GM12864 (cell line): ENCODE results near the gene NFIA.

ENCODE experiments used
- DNase-seq: peaks from one replicate; pipeline ENCODE4 v3.0.0-alpha.2; 2011; ENCODE audit warnings: low read depth
- H3K4me3 ChIP-seq: 2 replicates; pipeline ENCODE4 v1.5.1; 2011; ENCODE audit warnings: mild to moderate bottlenecking, low read depth, low read length, control low read depth
- TF ChIP-seq, protein P1 (sequence below): IDR thresholded peaks from 2 replicates; pipeline ENCODE4 v1.5.1; 2011; ENCODE audit warnings: low read depth, mild to moderate bottlenecking, moderate library complexity, low read length, control low read depth, inconsistent platforms; ENCODE audit errors: missing control alignments

The NFIA gene

DNA sequence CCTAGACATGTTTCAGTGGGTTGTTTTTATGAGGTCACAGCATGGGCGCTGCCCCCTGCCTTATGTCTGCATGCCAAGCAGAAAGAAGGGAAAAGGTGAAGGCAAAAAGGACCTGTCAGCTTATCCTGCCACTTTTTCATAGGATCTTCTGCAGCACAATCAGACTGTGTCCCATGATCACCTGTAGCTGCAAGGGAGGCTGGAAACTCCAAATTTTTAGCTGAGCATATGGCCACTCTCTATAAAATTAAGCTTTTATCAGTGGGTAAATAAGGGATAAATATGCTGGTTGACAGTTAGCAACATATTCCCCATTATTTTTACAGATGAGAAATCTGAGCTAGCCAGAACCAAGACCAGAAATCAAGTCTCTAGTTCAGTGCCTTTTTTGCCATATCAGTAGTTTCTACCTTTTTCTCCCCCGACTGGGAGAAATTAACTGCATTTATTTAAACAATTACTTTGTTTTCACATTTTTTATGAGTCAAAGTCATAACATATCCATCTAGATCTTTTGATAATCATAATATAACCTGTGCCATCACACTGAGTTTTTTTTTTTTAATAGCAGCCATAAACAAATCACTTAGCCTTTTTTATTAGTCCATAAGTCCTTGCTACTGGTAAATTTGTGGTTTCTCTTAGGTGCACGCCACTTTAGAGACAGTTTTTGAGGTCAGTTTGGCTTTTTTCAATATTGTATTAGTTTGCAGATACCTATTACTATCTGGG is 307.0 kb downstream of the NFIA start:
- no peak for DNase-seq
- H3K4me3 ChIP-seq, result no peak overlapping the region
- TF ChIP-seq, protein P1, sequence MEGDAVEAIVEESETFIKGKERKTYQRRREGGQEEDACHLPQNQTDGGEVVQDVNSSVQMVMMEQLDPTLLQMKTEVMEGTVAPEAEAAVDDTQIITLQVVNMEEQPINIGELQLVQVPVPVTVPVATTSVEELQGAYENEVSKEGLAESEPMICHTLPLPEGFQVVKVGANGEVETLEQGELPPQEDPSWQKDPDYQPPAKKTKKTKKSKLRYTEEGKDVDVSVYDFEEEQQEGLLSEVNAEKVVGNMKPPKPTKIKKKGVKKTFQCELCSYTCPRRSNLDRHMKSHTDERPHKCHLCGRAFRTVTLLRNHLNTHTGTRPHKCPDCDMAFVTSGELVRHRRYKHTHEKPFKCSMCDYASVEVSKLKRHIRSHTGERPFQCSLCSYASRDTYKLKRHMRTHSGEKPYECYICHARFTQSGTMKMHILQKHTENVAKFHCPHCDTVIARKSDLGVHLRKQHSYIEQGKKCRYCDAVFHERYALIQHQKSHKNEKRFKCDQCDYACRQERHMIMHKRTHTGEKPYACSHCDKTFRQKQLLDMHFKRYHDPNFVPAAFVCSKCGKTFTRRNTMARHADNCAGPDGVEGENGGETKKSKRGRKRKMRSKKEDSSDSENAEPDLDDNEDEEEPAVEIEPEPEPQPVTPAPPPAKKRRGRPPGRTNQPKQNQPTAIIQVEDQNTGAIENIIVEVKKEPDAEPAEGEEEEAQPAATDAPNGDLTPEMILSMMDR, result no peak

DNA sequence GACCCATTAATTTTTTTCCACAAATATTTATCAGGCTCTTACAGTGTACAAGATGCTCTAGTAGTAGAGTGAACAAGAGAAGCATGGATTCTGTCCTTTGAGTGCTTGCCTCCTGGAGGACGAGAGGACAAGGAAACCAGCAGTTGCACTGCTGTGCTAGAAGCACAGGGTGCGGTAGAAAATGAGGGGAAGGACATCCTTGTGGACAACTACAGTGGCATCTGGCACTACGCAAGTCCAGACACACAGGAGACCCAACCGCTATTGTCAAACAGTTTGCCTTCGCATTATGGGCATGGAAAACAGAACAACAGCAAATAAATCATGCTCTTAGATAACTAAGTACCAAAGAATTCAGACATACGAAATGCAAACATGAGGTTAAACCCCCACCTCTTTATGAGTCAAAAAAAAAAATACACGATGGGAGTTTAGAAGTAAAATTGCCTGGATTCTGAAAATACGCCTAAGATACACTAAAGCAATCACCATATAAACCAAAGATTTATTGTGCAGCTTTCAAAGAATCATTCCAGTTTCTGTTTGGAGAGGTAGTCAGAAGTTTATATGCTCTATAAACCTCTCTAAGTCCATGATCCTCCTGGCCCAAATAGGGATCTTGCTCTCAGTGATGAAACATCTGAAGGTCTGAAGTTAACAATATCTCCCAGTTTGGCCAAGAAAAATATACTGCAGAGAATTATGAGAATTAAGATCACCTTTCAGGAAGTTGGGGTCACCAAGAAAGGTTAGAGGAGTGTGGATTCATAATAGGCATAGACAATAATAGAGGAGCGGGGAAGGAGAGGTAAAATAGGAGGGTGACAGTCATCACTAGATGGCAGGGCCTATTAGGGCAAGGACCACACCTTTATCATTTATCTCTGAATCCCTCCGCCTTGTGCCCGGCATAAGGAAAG is 307.8 kb downstream of the NFIA start:
- no peak overlapping the region for H3K4me3 ChIP-seq
- no peak for DNase-seq
- TF ChIP-seq, protein P1, result no peak

DNA sequence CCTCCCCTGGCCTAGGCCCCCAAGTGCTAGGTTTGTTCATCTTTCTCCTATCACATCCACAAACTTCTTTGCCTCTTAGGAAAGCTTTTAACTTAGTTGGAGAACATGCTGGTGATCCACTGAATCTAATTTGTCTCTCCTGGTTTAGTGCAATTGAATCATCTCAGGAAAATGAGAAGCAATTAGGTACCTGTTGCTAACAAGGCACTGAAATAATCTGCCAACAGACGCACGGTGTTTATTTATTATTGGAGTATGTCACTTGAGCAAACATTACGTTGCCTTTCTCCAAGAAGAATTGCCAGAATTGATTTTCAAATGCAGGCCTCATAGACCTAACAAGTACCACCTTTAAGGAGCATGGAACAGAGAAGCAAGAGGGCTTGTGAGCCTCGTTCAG is 309.4 kb downstream of the NFIA start:
- TF ChIP-seq, protein P1, result no peak
- no peak overlapping the region for H3K4me3 ChIP-seq
- DNase-seq, result no peak

DNA sequence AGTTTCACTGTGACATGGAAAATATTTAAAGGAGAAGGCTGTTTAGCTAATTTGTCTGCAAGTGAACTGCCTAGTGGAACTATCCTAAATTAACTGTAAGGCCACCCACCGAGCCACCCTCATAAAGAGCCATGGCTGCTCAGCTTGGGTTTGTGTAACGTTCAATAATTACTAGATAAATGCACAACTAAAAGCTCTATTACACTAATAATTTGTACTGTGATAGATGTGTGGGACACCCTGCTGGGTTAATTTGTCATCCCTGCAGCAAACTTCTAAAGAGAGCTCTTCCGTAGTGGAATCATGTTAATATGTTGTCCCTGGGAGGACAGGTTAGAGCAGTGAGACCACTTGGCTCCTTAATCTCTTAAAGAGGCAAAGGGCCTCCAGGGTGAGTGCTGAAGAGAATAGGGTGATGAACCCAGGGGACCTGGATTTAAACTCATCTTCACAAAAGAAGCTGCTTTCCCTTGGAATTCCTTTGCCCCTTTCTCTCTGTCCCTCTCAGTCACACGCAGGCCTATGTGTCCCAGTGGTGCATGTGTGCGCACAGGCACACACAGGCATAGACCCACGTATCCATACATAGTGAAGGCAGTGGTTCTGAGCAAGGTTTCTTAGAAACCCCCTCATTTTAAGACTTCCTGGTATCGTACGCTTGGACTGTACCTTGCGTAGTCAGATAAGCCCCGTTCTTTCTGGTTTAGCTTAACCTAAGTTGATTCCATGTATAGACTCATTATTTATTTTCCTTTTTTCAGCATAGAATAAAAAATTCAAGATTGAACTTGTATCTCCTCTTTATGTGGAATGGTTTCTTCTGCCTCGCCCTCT is 310.3 kb downstream of the NFIA start:
- no peak for DNase-seq
- no peak overlapping the region for H3K4me3 ChIP-seq
- TF ChIP-seq, protein P1, result no peak

DNA sequence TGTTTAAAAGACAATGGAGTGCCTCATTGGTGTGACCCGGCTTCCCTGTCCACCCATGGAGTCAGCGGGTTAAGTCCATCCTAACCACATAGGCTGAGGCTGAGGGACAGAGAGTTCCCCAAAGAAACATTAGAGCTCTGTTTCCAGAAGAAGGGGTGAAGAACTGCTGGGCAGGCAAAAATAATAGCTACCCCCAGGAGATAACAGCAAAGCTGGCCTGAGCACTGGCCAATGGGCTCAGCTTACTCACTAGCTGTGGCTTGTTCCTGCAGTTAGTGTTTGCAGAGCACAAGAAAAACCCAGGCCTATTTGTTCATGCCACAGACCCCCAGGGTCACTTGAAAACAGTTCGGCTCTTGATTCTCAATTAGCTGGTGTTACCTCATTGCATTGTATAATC is 311.2 kb downstream of the NFIA start:
- H3K4me3 ChIP-seq, result no peak overlapping the region
- no peak for DNase-seq
- TF ChIP-seq, protein P1, result no peak

DNA sequence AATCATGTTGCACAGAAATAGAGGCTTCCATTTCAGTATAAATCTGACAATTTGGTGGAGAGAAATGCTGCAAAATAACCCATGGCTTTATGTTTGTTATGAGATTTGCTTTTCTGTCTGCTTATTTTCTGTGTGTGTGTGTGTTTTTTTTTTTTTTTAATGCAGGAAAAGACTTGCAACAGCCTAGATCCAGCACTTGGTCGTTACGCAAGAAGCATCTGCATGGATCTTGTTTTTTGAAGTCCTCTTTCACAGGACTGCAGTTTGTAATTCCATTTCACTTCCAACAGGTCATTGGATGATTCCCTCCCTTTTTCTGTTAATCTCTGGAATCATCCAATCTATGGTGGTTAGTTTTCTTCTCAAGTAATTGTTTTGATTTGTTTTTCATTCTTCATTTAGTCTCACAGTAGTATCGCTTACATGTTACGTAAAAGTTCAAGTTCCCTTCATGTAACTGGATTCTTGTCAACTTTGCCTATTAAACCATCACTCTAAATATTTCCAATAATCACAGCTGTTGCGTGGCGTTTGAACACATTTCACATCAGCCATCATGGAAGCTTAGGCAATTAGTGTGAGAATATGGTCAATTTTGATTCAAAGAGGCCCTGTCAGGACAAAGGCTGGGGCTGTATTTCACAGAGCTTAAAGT is 312.9 kb downstream of the NFIA start:
- H3K4me3 ChIP-seq, result no peak overlapping the region
- TF ChIP-seq, protein P1, result no peak
- DNase-seq, result no peak
